GM10847 (cell line): ENCODE results near the gene XYLT2.

Experiments
- POLR2A ChIP-seq: IDR thresholded peaks from 2 replicates; pipeline ENCODE4 v1.6.1; 2011; ENCODE audit not compliant: insufficient read length; ENCODE audit errors: extremely low read depth

The XYLT2 gene

DNA sequence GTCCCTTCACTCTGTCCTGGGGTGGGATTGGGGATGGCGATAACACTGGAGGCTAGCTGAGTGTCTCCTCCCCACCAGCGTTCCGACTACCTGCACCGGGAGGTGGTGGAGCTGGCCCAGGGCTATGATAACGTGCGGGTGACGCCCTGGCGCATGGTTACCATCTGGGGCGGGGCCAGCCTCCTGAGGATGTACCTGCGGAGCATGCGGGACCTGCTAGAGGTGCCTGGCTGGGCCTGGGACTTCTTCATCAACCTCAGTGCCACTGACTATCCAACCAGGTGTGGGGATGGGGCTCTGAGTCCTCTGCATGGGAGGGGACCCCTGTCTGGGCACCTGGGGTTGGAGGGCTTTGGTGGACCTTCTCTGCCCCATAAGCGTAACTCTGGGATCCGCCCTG, 8.8 kb downstream of the XYLT2 start:
- no peak for TF ChIP-seq POLR2A

DNA sequence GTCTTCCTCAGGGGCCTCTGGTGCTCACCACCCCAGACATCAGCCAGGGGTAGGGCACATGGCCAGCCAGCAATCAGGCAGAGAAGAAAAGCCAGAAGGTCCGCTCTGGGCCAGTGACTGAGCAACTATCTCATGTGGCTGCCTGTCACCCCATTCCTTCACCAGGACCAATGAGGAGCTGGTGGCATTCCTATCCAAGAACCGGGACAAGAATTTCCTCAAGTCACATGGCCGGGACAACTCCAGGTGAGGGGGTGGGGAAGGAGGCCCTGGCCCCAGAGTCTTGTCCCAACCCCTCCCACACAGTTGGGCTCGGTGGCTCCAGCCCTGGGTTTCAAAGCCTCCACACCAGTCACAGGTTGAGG, 9.4 kb downstream of the XYLT2 start:
- no peak for TF ChIP-seq POLR2A

DNA sequence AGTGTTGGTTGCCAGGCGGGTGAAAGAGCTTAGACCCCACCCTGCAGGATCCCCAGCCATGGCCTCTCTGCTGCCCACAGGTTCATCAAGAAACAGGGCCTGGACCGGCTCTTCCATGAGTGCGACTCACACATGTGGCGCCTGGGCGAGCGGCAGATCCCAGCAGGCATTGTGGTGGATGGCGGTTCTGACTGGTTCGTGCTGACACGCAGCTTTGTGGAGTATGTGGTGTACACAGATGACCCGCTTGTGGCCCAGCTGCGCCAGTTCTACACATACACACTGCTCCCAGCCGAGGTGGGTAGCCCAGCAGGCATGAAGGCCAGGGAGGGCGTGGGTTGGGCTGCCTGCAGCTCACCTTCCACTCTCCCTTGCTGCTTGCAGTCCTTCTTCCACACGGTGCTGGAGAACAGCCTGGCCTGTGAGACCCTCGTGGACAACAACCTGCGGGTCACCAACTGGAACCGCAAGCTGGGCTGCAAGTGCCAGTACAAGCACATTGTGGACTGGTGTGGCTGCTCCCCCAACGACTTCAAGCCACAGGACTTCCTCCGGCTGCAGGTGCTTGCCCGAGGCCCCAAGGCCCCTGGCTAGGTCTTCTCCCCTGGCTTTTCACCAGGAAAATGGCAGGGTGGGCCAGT, 9.9 kb downstream of the XYLT2 start:
- no peak for TF ChIP-seq POLR2A

DNA sequence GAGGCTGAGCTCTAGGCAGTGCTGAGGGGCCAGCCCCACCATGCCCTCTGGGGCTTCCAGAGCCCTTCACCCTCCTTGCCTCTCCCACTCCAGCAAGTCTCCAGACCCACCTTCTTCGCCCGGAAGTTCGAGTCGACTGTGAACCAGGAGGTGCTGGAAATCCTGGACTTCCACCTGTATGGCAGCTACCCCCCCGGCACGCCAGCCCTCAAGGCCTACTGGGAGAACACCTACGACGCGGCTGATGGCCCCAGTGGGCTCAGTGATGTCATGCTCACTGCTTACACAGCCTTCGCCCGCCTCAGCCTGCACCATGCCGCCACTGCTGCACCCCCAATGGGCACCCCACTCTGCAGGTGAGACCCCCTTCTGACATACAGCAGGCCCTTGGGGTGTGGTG, 10.5 kb downstream of the XYLT2 start:
- TF ChIP-seq POLR2A, result no peak

DNA sequence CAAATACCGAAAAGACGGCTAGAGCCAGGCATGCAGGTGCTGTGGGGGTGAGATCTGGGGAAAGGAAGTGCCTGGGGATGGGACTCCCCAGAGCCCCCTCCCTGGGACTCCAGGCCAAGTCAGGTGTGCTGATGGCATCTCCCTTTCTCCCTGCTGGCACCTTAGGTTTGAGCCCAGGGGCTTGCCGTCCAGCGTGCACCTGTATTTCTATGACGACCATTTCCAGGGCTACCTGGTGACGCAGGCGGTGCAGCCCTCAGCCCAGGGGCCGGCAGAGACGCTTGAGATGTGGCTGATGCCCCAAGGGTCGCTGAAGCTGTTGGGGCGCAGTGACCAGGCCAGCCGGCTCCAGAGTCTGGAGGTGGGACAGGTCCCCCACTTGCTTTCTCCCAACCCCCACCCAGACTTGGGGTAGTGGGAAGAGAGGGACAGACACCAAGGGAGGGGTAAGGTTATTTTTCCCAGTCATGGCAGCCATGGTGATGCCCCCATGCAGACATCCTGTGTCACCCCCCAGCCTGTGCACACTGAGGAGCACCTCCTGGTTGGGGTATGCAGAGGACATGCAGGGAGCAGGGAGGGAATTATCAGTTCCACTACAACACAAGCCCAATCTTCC, 11.1 kb downstream of the XYLT2 start:
- TF ChIP-seq POLR2A, result no peak

DNA sequence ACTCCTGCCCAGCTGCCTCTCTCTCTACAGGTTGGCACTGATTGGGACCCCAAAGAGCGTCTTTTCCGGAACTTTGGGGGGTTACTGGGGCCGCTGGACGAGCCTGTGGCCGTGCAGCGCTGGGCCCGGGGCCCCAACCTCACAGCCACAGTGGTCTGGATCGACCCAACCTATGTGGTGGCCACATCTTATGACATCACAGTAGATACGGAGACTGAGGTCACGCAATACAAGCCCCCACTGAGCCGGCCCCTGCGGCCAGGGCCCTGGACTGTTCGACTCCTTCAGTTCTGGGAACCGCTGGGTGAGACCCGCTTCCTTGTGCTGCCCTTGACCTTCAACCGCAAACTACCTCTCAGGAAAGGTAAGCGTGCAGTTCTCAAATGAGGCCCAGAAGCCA, 12.3 kb downstream of the XYLT2 start:
- no peak for TF ChIP-seq POLR2A

DNA sequence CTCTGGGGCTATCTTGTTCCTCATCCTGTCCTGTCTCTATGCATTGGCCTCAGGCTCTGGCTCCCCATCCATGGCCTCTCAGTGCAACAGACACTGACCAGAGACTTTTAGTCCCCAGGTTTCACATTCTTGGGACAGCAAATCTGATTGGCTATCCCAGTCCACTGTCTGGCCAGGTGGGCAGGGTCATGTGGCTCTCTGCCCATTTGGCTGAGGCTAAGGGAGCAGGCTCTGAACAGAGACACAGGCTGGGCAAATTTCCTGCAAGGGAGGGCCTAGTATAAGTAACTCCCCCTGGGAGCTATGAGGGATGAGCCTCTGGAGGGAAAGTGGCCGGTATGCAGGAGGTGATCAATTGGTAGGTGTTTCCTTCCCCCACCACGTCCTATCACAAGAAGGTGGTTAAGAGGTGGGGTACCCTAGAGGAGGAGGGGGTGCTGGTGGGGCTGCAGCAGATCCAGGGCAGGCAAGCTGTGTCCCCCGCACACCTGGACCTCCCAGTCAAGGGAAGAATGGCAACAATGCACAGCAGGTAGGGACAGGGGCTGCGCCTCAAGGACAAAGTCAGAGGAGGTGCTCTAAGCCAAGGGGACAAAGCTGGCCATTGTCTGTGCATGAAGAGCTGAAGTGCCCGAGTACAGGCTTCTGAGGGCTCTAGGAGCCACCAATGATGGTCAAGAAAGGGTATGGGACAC, 13.2 kb downstream of the XYLT2 start:
- no peak for TF ChIP-seq POLR2A

DNA sequence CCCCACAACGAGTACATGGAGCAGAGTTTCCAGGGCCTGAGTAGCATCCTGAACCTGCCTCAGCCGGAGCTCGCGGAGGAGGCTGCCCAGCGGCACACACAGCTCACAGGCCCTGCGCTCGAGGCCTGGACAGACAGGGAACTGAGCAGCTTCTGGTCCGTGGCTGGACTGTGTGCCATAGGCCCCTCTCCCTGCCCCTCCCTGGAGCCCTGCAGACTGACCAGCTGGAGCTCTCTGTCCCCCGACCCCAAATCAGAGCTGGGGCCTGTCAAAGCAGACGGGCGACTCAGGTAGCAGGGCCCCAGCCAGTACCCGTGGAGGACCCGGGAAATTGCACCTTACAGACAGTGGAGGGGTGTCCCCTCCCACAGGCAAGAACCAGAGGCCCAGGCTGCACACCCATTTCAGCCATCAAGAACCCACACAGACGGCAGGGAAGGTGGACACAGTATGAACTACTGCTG, 14.1 kb downstream of the XYLT2 start:
- TF ChIP-seq POLR2A, result no peak

DNA sequence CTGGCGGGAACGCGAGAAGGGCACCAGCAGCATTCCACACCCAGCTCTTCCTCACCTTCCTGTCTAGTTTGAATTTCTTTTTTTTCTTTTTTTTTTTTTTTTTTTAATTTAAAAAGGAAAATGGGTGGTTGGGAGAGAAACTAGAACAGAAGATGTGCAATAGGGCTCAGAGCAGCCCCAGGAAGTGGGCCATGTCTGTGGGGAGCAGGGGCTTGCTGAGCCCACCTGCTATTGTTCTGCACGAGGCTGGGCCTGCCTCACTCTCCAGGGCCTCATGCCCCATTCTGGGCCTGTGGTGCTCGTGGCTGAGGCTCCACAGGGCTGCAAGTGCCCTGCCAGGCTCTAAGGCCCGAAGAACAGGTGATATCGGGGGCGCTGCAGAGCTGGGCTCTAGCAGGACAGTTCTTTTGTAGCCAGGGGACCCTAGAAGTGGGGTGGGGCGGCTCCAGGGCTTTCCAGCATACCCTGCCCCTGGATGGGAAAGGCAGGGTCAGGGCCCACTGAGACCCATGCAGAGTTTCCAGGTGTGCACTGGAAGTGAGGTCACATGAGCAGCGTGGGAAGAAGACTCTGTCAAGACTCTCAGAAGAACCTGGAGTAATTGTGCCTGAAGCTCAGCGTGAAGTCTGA, 14.7 kb downstream of the XYLT2 start:
- TF ChIP-seq POLR2A, result no peak

DNA sequence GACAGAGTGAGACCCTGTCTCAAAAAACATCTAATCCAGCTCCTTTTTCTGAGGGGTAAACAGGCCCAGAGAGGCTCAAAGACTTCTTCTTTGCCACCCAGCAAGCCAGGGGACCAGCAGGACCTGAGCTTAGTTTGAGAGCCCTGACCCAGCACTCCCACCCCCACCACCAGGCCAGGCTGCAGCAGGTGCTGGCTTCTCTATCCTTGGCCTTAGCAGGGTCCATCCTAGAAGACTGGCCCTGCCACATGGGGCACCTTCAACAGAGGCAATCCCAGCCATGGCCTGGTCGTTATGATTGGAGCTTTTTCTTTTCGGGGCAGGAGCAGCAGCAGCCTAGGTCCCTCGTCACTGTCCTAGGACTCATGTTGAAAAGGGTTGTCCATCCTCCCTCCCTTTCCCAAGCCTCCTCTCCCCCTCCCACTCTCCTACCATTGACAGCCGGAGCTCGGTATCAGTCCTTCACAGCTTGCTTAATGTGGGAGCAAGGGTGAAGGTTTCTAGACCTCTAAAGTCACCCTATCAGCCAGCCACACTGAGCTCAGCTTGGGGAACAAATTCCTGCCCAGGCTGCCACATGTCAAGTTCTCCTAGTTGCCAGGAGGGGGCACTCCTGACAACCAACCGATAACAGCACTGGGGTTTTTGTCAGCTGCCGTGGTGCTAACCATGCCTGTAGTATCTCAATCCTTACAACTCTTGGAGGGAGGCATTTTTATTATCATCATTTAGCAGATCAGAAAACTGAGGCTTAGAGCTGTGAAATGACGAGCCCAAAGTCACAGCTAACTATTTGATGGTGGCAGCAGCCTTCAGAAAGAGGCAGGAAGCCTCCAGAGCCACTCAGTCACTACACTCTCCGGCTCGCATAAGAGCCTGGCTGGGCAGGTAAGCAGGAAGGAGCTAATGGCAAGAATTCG, 15.9 kb downstream of the XYLT2 start:
- TF ChIP-seq POLR2A, result no peak

DNA sequence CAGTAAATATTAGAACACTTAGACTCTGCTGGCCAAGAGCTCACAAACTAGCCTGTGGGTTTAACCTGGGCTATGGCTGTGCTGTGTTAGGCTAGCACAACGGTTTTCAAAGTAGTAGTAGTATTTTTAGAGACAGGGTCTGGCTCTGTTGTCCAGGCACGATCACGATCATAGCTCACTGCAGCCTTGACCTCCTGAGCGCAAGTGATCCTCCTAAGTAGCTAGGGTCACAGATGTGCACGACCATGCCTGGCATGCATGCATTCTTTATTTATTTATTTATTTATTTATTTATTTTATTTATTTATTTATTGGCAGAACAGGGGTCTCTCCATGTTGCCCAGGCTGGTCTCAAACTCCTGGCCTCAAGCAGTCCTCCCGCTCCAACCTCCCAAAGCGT, 16.7 kb downstream of the XYLT2 start:
- TF ChIP-seq POLR2A, result no peak

DNA sequence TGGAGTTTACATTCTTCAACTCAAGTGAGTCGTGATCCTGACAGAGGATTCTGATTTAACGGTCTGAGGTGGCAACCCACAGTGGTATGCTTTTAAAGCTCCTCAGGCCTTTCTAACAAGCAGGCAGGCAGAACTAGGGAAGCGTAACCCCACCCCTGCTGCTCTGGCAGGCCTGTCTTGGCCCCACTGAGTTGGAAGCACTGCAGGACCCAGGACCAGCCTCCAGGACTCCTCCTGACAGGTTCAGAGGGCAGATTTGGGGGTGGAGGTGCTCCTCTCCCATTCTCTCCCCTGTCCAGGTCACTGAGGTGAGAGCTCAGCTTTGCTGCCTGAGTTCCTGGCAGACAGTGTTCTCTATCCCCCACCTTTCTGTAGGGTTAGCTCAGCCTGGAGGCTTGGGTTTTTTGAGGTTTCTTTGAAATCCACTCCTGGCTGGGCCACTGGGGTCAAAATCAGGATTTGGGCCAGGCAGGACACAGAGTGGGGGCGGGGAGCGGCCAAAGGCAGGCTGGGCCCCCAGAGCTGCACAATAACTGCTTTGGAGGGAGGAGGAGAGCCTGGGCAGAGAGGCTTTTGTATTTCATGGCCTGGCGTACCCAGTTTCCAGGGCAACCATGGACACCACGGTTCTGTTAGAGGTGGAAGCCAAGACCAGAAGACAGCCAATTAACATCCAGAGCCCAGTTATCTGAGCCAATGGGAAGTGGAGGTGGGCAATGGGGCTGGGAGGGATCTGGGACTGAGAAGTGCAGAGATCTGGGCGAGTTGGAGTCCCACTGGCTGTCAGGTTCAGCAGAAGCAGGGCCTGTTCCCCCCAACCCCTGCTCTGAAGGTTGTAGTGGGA, 17.5 kb downstream of the XYLT2 start:
- TF ChIP-seq POLR2A, result no peak

DNA sequence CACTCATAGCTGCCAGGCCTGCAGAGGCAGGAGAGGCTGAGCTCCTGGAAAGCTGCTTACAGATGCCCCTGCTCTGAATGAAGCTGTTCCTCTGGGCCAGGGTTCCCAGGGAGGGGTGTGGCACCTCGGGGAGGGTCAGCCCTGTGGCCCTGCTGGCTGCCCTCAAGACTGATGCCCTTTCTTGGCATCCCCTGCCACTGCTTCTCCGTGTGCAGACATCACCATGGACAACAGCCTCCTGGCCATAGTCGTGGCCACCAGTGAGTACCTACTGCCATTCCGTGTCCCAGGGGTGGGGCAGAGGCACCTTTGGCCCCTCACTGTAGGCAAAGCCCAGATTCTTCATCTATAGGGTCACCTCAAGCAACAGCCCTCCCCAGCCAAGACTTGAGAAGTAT, 18.1 kb downstream of the XYLT2 start:
- TF ChIP-seq POLR2A, result no peak

DNA sequence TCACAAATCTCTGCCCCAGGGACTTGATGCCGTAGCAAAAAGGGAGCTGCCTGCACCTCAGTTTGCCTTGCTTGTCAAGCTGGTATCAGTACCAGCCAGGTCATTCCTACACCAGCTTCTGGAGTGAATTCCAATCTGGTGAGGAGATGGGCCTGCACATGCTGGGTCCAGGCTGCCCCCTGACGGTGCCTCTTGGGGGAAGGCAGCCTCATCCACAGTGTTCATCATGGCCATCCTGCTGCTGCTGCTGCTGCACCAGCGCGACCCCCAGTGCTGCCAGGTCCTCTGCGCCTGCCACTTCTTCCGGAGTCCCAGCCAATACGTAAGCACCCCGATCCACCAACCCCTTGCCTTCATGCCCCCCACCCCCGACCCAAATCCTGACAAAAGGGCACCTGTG, 18.8 kb downstream of the XYLT2 start:
- TF ChIP-seq POLR2A, result no peak
